ENCODE data around the gene FCF1. TPM values are rescaled to one million over a fixed set of nuclear protein-coding genes. Genes with fewer than 3 reads are reported as not detected.

Gene FCF1
- polyA plus RNA-seq, 3 donors = 14.8 to 22.6 (median 17.5) TPM

DNA sequence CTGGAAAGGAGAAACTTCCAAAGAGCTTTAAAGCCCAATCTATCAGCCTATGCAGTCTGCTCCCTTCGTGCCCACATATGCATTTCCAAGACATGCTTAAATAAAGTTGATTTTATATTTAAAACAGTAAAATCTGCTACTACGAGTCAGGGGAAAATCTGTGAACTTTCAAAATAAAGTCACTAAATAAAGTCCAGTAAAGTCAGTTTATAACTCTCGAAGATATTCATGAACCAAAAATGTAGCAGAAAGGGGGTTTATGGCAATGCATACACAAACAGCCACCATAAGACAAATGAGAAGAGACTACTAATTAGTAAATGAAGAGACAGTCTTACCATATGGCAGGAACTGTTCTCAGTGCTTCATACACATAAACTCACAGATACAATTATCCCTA is 19.8 kb upstream of the FCF1 start:
- Mint-ChIP-seq H3K9me3 (no peaks in the 10 kb centered on the region), H3K27me3 (ENCODE audit: low read depth in 3 of 3) (peaks cover 0 to 1% (median 0%) of the 10 kb centered on the region in 3 donors), H3K4me1 (peaks cover 22% of the 10 kb centered on the region), H3K27ac (no peak overlapping the region), H3K36me3 (peaks cover 42 to 58% of the 10 kb centered on the region in 2 donors), H3K4me3 (no peak overlapping the region)
- H3K4me1 ChIP-seq (ENCODE audit: control insufficient read depth in 1 of 2, insufficient read depth in 2 of 2, low read length in 2 of 2) = peaks cover 9 to 20% of the 10 kb centered on the region in 2 donors
- peaks cover 28 to 52% of the 10 kb centered on the region in 2 donors for H3K36me3 ChIP-seq (replicated peaks in 1 of 2; ENCODE audit: control insufficient read depth in 1 of 2, insufficient read depth in 2 of 2, low read length in 2 of 2)
- no peaks in the 10 kb centered on the region for H3K9me3 ChIP-seq (replicated peaks in 1 of 2; ENCODE audit: control insufficient read depth in 1 of 2, insufficient read depth in 1 of 2, low read length in 2 of 2)
- no CpG with 5 or more reads among the region's 3 CpGs for WGBS (ENCODE audit: insufficient coverage)
- H3K4me3 ChIP-seq (replicated peaks in 1 of 3; ENCODE audit: low read depth in 2 of 3, low read length in 3 of 3) = no peak overlapping the region
- peaks cover 46% of the 10 kb centered on the region for H4K20me1 ChIP-seq (ENCODE audit: insufficient read depth, low read length)
- H3K27ac ChIP-seq (ENCODE audit: low read depth in 1 of 2, low read length in 2 of 2) = no peak overlapping the region
- intact Hi-C loops (cut with micrococcal nuclease) = no loop called here
- DNase-seq = no peak
- H3K27me3 ChIP-seq (ENCODE audit: control insufficient read depth in 2 of 2, insufficient read depth in 2 of 2, low read length in 2 of 2) = no peaks in the 10 kb centered on the region
- no peak overlapping the region for H2AFZ ChIP-seq (ENCODE audit: insufficient read depth, low read depth, low read length, poor library complexity, severe bottlenecking)
- no peak for TF ChIP-seq CTCF (IDR thresholded peaks at IDR 0.05)
- H3K4me2 ChIP-seq (replicated peaks; ENCODE audit: extremely low read depth, low read length, poor library complexity, severe bottlenecking) = no peak overlapping the region
- peaks cover 54% of the 10 kb centered on the region for H3K79me2 ChIP-seq (ENCODE audit: insufficient read depth, low read length)
- no peak overlapping the region for H3K9ac ChIP-seq (ENCODE audit: insufficient read depth, low read length, poor library complexity, severe bottlenecking)

DNA sequence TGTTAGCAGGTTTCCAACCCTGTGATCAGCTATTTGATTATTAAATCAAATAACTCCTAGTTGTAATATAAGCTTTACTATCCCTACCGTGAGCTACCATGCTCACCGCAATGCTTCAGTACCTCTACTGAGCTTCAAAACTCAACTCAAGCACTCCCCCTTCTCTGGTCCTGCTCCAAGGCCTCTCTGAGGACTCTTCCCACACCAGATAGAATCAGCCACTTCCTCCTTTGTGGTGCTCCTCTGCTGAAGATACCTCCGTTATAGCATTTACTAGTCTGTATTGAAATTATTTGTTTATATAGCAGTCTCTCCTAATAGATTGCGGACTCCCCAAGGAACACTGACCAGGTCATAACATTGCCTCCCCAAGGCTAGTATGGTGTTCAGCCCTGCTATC is 17.5 kb upstream of the FCF1 start:
- Histone ChIP-seq H3K4me3 (replicated peaks in 1 of 3; ENCODE audit: low read depth in 2 of 3, low read length in 3 of 3) (no peak overlapping the region), H2AFZ (ENCODE audit: insufficient read depth, low read depth, low read length, poor library complexity, severe bottlenecking) (no peak overlapping the region), H3K4me2 (replicated peaks; ENCODE audit: extremely low read depth, low read length, poor library complexity, severe bottlenecking) (no peak overlapping the region), H4K20me1 (ENCODE audit: insufficient read depth, low read length) (peaks cover 55% of the 10 kb centered on the region), H3K27me3 (ENCODE audit: control insufficient read depth in 2 of 2, insufficient read depth in 2 of 2, low read length in 2 of 2) (no peaks in the 10 kb centered on the region), H3K9me3 (replicated peaks in 1 of 2; ENCODE audit: control insufficient read depth in 1 of 2, insufficient read depth in 1 of 2, low read length in 2 of 2) (no peaks in the 10 kb centered on the region), H3K9ac (ENCODE audit: insufficient read depth, low read length, poor library complexity, severe bottlenecking) (no peak overlapping the region), H3K4me1 (ENCODE audit: control insufficient read depth in 1 of 2, insufficient read depth in 2 of 2, low read length in 2 of 2) (peaks cover 20 to 32% of the 10 kb centered on the region in 2 donors), H3K36me3 (replicated peaks in 1 of 2; ENCODE audit: control insufficient read depth in 1 of 2, insufficient read depth in 2 of 2, low read length in 2 of 2) (peaks cover 13 to 32% of the 10 kb centered on the region in 2 donors), H3K27ac (ENCODE audit: low read depth in 1 of 2, low read length in 2 of 2) (no peak overlapping the region), H3K79me2 (ENCODE audit: insufficient read depth, low read length) (peaks cover 70% of the 10 kb centered on the region)
- no peak overlapping the region for H3K4me3 Mint-ChIP-seq
- H3K27ac Mint-ChIP-seq = peak overlapping the region in 2 of 7 donors; percentile 16 to 33
- peaks cover 31% of the 10 kb centered on the region for H3K4me1 Mint-ChIP-seq
- peaks cover 0 to 1% (median 0%) of the 10 kb centered on the region in 3 donors for H3K27me3 Mint-ChIP-seq (ENCODE audit: low read depth in 3 of 3)
- DNase-seq = no peak
- peaks cover 27 to 43% of the 10 kb centered on the region in 2 donors for H3K36me3 Mint-ChIP-seq
- H3K9me3 Mint-ChIP-seq = no peaks in the 10 kb centered on the region
- intact Hi-C loops (cut with micrococcal nuclease) = no loop called here
- WGBS (ENCODE audit: insufficient coverage) = 85% methylated on average over 2 of the region's 4 CpGs
- no peak for TF ChIP-seq CTCF (IDR thresholded peaks at IDR 0.05)
